Measurements from ENCODE around the gene LRRC25.

DNA sequence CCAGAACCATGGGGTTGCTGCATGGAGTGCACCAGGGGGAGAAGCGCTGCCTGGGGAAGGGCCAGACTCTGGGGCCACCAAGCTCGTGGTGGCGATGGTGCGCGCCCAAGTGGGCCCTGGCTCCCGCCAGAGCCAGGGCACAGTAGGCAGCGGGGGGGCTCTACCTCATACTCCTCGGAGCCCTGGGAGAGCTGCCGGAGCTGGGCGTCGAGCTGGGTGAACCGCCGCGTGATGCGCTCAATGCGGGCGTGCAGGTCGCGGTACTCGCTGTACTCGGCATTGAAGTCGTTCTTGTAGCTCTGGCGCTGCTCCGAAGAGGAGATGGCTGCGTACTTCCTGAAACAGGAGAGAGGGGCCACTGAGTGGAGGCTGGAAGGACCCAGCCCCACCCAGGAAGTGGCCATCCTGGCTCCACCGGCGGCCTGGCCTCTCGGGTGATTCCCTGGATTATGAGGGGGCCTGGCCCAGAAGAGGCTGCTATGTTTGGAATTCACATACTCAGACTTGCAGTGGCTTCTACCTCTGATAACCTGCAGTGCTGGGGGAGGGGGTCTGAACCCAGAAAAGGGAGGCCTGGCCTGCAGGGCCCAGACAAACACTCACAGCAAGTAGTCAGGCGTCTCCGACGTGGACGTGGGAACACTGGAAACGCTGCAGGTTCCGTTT is 48.9 kb upstream of the LRRC25 start:
- TF ChIP-seq, protein P1, sequence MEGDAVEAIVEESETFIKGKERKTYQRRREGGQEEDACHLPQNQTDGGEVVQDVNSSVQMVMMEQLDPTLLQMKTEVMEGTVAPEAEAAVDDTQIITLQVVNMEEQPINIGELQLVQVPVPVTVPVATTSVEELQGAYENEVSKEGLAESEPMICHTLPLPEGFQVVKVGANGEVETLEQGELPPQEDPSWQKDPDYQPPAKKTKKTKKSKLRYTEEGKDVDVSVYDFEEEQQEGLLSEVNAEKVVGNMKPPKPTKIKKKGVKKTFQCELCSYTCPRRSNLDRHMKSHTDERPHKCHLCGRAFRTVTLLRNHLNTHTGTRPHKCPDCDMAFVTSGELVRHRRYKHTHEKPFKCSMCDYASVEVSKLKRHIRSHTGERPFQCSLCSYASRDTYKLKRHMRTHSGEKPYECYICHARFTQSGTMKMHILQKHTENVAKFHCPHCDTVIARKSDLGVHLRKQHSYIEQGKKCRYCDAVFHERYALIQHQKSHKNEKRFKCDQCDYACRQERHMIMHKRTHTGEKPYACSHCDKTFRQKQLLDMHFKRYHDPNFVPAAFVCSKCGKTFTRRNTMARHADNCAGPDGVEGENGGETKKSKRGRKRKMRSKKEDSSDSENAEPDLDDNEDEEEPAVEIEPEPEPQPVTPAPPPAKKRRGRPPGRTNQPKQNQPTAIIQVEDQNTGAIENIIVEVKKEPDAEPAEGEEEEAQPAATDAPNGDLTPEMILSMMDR (IDR thresholded peaks at IDR 0.05 in 4 of 5, conservative IDR thresholded peaks at IDR 0.05 in 1 of 5) = no peak
- TF ChIP-seq POLR2A (IDR thresholded peaks at IDR 0.05) = no peak
